ENCODE data around the gene AOPEP. TPM values are rescaled to one million over a fixed set of nuclear protein-coding genes. Genes with fewer than 3 reads are reported as not detected.

AOPEP gene
- total and polyA plus RNA-seq, 2 of the 13 experiments (the other 11 are each of a cell fraction or from before 2014, with no cell fraction given), result 22.2 to 41.6 TPM

GRCh38 chr9:94851467-94851866 is 125.0 kb downstream of the AOPEP start:
- ChIA-PET POLR2A (no interaction called here), CTCF (ENCODE audit: low intra/inter-chr PET ratio, low total read pairs) (no interaction called here)
- Histone ChIP-seq H4K20me1 (ENCODE audit: insufficient read depth, low read length) (no peaks in the 10 kb centered on the region), H3K27me3 (ENCODE audit: control insufficient read depth in 1 of 2, insufficient read depth in 2 of 2, low read length in 2 of 2) (no peaks in the 10 kb centered on the region), H3K27ac (ENCODE audit: extremely low read length, insufficient read depth, low read length) (no peak overlapping the region), H3K79me2 (ENCODE audit: insufficient read depth, low read length) (no peaks in the 10 kb centered on the region), H3K9me3 (ENCODE audit: low read length) (no peaks in the 10 kb centered on the region), H3K4me2 (ENCODE audit: low read depth, low read length) (no peak overlapping the region), H3K9ac (ENCODE audit: insufficient read depth, low read depth, low read length) (no peak overlapping the region), H3K4me1 (ENCODE audit: insufficient read depth, low read length) (peaks cover 50% of the 10 kb centered on the region), H3K36me3 (replicated peaks in 1 of 2; ENCODE audit: control insufficient read depth in 1 of 2, insufficient read depth in 2 of 2, low read length in 2 of 2) (no peaks in the 10 kb centered on the region), H3K4me3 (replicated peaks in 1 of 3; ENCODE audit: insufficient read depth in 1 of 3, low read depth in 2 of 3, low read length in 3 of 3) (no peak overlapping the region), H2AFZ (ENCODE audit: low read length) (no peak overlapping the region)
- no peak for TF ChIP-seq LRRFIP1 (CRISPR knock-in tag; conservative IDR thresholded peaks at IDR 0.05)
- TF ChIP-seq ZBTB49 (CRISPR knock-in tag; IDR thresholded peaks at IDR 0.05; ENCODE audit: borderline replicate concordance), result no peak
- TF ChIP-seq ZSCAN21 (CRISPR knock-in tag; IDR thresholded peaks at IDR 0.05; ENCODE audit: borderline replicate concordance), result no peak
- TF ChIP-seq CENPBD1 (CRISPR knock-in tag; IDR thresholded peaks at IDR 0.05; ENCODE audit: borderline replicate concordance, low read depth), result no peak
- TF ChIP-seq CBX2 (IDR thresholded peaks at IDR 0.05; ENCODE audit: low read depth, low read length), result no peak
- no peak for TF ChIP-seq CBX2 (CRISPR knock-in tag; IDR thresholded peaks at IDR 0.05; ENCODE audit: low read depth)
- TF ChIP-seq ZNF143 (CRISPR knock-in tag; IDR thresholded peaks at IDR 0.05), result no peak
- DNase-seq (ENCODE audit: low spot score), result no peak
- in situ Hi-C loops (cut with HindIII; ENCODE audit: extremely low pct_ligation_motif_present, low pct_unique_long_range_greater_than_20kb), result no loop called here
- FAIRE-seq, result no peak
- ATAC-seq, result no peak
- intact Hi-C loops (cut with micrococcal nuclease; ENCODE audit: unreplicated experiment), result loop anchor here (10.0 kb wide), 2 partner anchors 67 to 127 kb away; partner anchors contain the start of gene AOPEP
- no TSS peak for BruUV-seq (replicated peaks)
- 94% methylated on average over 4 of the region's 4 CpGs for WGBS (ENCODE audit: low lambda C conversion rate)
